ENCODE data around the gene SLC5A2. TPM values are rescaled to one million over a fixed set of nuclear protein-coding genes. Genes with fewer than 3 reads are reported as not detected.
"Not testable (repeated sequence)": the region's sequence is repeated elsewhere in the genome, so short reads cannot be mapped to it uniquely, and the experiment has no call there.

SLC5A2 gene
- total RNA-seq, 2 donors from 2014 or later, result 0.28 to 0.79 TPM

GRCh38 chr16:31538243-31538598, 55.3 kb downstream of the SLC5A2 start:
- ATAC-seq; intact Hi-C loops (cut with DNase I, micrococcal nuclease); DNase-seq: not testable (repeated sequence)

GRCh38 chr16:31539762-31540161, 56.8 kb downstream of the SLC5A2 start:
- ATAC-seq; intact Hi-C loops (cut with DNase I, micrococcal nuclease); DNase-seq: not testable (repeated sequence)

Other genes with a start within 250 kb of the SLC5A2 start
- 1 to 10 TPM; 2.6 to 6.9 TPM for gene ITGAM, start 223.1 kb upstream of the SLC5A2 start, total RNA-seq
- 1 to 10 TPM; 1.6 to 3.8 TPM for gene ITGAX, start 127.9 kb upstream of the SLC5A2 start, total RNA-seq
- gene ITGAD, start 89.8 kb upstream of the SLC5A2 start, total RNA-seq, result under 1 TPM in 1 of 2 donors, not detected in 1; 0.11 TPM
- not detected for gene COX6A2, start 54.8 kb upstream of the SLC5A2 start, total RNA-seq
- under 1 TPM; 0.31 to 0.39 TPM for gene ZNF843, start 40.3 kb upstream of the SLC5A2 start, total RNA-seq
- gene ARMC5, start 23.6 kb upstream of the SLC5A2 start, total RNA-seq, result 1 to 10 TPM; 7.0 to 8.5 TPM
- 10 to 100 TPM in 1 of 2 donors, 1 to 10 TPM in 1; 7.4 to 42.8 TPM for gene TGFB1I1, start 11.0 kb upstream of the SLC5A2 start, total RNA-seq
- 10 to 100 TPM; 56.5 to 65.4 TPM for gene RUSF1, start 25.3 kb downstream of the SLC5A2 start, total RNA-seq
- not detected for gene AHSP, start 44.8 kb downstream of the SLC5A2 start, total RNA-seq